Right renal cortex interstitium (tissue), 3 donors: ENCODE results near the gene SPATA13. TPM values are rescaled to one million over a fixed set of nuclear protein-coding genes. Genes with fewer than 3 reads are reported as not detected.

ENCODE experiments used
- DNase-seq, 3 donors: peaks; one replicate each; pipeline ENCODE4 v3.0.0-alpha.2; 2013; ENCODE audit warnings: low read depth in 3 of 3, low spot score in 2 of 3
- polyA plus RNA-seq, 3 donors: library from polyadenylated mRNA; unstranded; fragments of 120-200 nt; gene quantifications; one replicate each; pipeline ENCODE4 v1.2.1, GENCODE V29; 2013; ENCODE audit not compliant: insufficient read length in 3 of 3

Gene SPATA13
- polyA plus RNA-seq, 3 donors = 52.4 to 58.5 (median 56.4) TPM

GRCh38 chr13:24162604-24163003 is 2.1 kb downstream of the SPATA13 start:
- DNase-seq = no peak

GRCh38 chr13:24165746-24166145 is 5.2 kb downstream of the SPATA13 start:
- DNase-seq = no peak

- no peak for DNase-seq
Observed at GRCh38 chr13:24166561-24166960, 6.0 kb downstream of the SPATA13 start.

GRCh38 chr13:24167666-24168391 is 7.3 kb downstream of the SPATA13 start:
- DNase-seq = no peak

GRCh38 chr13:24168392-24168750 is 7.9 kb downstream of the SPATA13 start:
- DNase-seq = no peak

GRCh38 chr13:24168979-24169378 is 8.5 kb downstream of the SPATA13 start:
- DNase-seq = no peak

GRCh38 chr13:24172071-24172470 is 11.6 kb downstream of the SPATA13 start:
- no peak for DNase-seq

- no peak for DNase-seq
Observed at GRCh38 chr13:24173795-24174194, 13.3 kb downstream of the SPATA13 start.

GRCh38 chr13:24175847-24176246 is 15.3 kb downstream of the SPATA13 start:
- DNase-seq = no peak

GRCh38 chr13:24176351-24177101 is 16.0 kb downstream of the SPATA13 start:
- DNase-seq = no peak

- no peak for DNase-seq
Observed at GRCh38 chr13:24178847-24179485, 18.4 kb downstream of the SPATA13 start.

GRCh38 chr13:24179486-24179850 is 18.9 kb downstream of the SPATA13 start:
- DNase-seq = no peak

- no peak for DNase-seq
Observed at GRCh38 chr13:24180750-24181377, 20.3 kb downstream of the SPATA13 start.

- no peak for DNase-seq
Observed at GRCh38 chr13:24181991-24182702, 21.6 kb downstream of the SPATA13 start.

- no peak for DNase-seq
Observed at GRCh38 chr13:24182703-24183081, 22.2 kb downstream of the SPATA13 start.

- DNase-seq = no peak
Observed at GRCh38 chr13:24183741-24184182, 23.2 kb downstream of the SPATA13 start.

GRCh38 chr13:24184265-24184841 is 23.8 kb downstream of the SPATA13 start:
- DNase-seq = no peak

- DNase-seq = no peak
Observed at GRCh38 chr13:24184882-24185281, 24.4 kb downstream of the SPATA13 start.

- DNase-seq = no peak
Observed at GRCh38 chr13:24185591-24186232, 25.2 kb downstream of the SPATA13 start.

GRCh38 chr13:24187185-24187584 is 26.7 kb downstream of the SPATA13 start:
- no peak for DNase-seq
